ENCODE data around the gene EFTUD2.
"Not testable (repeated sequence)": the region's sequence is repeated elsewhere in the genome, so short reads cannot be mapped to it uniquely, and the experiment has no call there.

Gene EFTUD2

GRCh38 chr17:44848961-44849489 is 50.2 kb downstream of the EFTUD2 start:
- no peak for DNase-seq (ENCODE audit: low read depth in 2 of 2)

- DNase-seq (ENCODE audit: low read depth in 2 of 2), result no peak
These were observed 50.9 kb downstream of the EFTUD2 start for GRCh38 chr17:44848257-44848795.

- DNase-seq (ENCODE audit: low read depth in 2 of 2), result no peak
These were observed 51.7 kb downstream of the EFTUD2 start, which contains the start of gene HIGD1B for GRCh38 chr17:44847586-44847985. Gene HIGD1B (plus strand): TSS chr17:44847883. CDS start chr17:44848153, 270 bp downstream.

- DNase-seq (ENCODE audit: low read depth in 2 of 2), result no peak
These were observed 53.0 kb downstream of the EFTUD2 start for GRCh38 chr17:44846206-44846605.

GRCh38 chr17:44844390-44844830 is 54.8 kb downstream of the EFTUD2 start:
- no peak for DNase-seq (ENCODE audit: low read depth in 2 of 2)

- no peak for DNase-seq (ENCODE audit: low read depth in 2 of 2)
These were observed 56.5 kb downstream of the EFTUD2 start for GRCh38 chr17:44842748-44843147.

- no peak for DNase-seq (ENCODE audit: low read depth in 2 of 2)
These were observed 58.3 kb downstream of the EFTUD2 start for GRCh38 chr17:44840936-44841335.

GRCh38 chr17:44840274-44840673 is 59.0 kb downstream of the EFTUD2 start:
- DNase-seq (ENCODE audit: low read depth in 2 of 2), result no peak

- DNase-seq (ENCODE audit: low read depth in 2 of 2), result no peak
These were observed 62.0 kb downstream of the EFTUD2 start for GRCh38 chr17:44837196-44837595.

GRCh38 chr17:44832805-44833204 is 66.4 kb downstream of the EFTUD2 start:
- no peak for DNase-seq (ENCODE audit: low read depth in 2 of 2)

GRCh38 chr17:44831371-44831770 is 67.9 kb downstream of the EFTUD2 start:
- no peak for DNase-seq (ENCODE audit: low read depth in 2 of 2)

- DNase-seq (ENCODE audit: low read depth in 2 of 2), result no peak
These were observed 68.6 kb downstream of the EFTUD2 start for GRCh38 chr17:44830359-44831288.

- peak in 1 of 2 donors; percentile 32 for DNase-seq (ENCODE audit: low read depth in 2 of 2)
These were observed 69.5 kb downstream of the EFTUD2 start, which contains the start of gene GJC1 for GRCh38 chr17:44829523-44830358. Gene GJC1 (minus strand): TSS chr17:44830287. CDS start chr17:44805817, 24,470 bp downstream.

- no peak for DNase-seq (ENCODE audit: low read depth in 2 of 2)
These were observed 70.2 kb downstream of the EFTUD2 start for GRCh38 chr17:44828919-44829522.

GRCh38 chr17:44827863-44828262 is 71.4 kb downstream of the EFTUD2 start:
- DNase-seq (ENCODE audit: low read depth in 2 of 2), result no peak

- no peak for DNase-seq (ENCODE audit: low read depth in 2 of 2)
These were observed 73.0 kb downstream of the EFTUD2 start for GRCh38 chr17:44826123-44826790.

- DNase-seq (ENCODE audit: low read depth in 2 of 2), result not testable (repeated sequence)
These were observed 74.0 kb downstream of the EFTUD2 start for GRCh38 chr17:44825236-44825635.

GRCh38 chr17:44820631-44821212 is 78.5 kb downstream of the EFTUD2 start:
- DNase-seq (ENCODE audit: low read depth in 2 of 2), result no peak

GRCh38 chr17:44818508-44818907 is 80.7 kb downstream of the EFTUD2 start:
- not testable (repeated sequence) for DNase-seq (ENCODE audit: low read depth in 2 of 2)

GRCh38 chr17:44812263-44812662 is 87.0 kb downstream of the EFTUD2 start:
- DNase-seq (ENCODE audit: low read depth in 2 of 2), result no peak

All from stimulated activated CD8-positive, alpha-beta memory T cell treated with anti-CD3 and anti-CD28 coated beads, Interleukin-7, amount 100 ng/mL, for 4 hours (primary cell).